Mesodermal cell (in vitro differentiated cells): Measurements from ENCODE around the gene AOPEP.

Experiments
- H3K27ac ChIP-seq: 2 replicates; pipeline ENCODE4 v1.7.0; 2013; ENCODE audit warnings: mild to moderate bottlenecking, low read depth, low read length, moderate library complexity; ENCODE audit not compliant: severe bottlenecking
- H3K36me3 ChIP-seq: 2 replicates; pipeline ENCODE4 v1.7.1; 2013; ENCODE audit warnings: mild to moderate bottlenecking, low read length, moderate library complexity; ENCODE audit not compliant: control insufficient read depth, insufficient read depth
- H3K4me1 ChIP-seq: one replicate; pipeline ENCODE4 v1.7.1; 2013; ENCODE audit warnings: mild to moderate bottlenecking, low read length; ENCODE audit not compliant: insufficient read depth, control insufficient read depth, poor library complexity, severe bottlenecking
- H3K4me3 ChIP-seq: 2 replicates; pipeline ENCODE4 v1.7.0; 2013; ENCODE audit warnings: low read length, control low read depth, mild to moderate bottlenecking; ENCODE audit not compliant: insufficient read depth, poor library complexity, severe bottlenecking; ENCODE audit errors: extremely low read depth
- H3K9me3 ChIP-seq: 2 replicates; pipeline ENCODE4 v1.7.1; 2013; ENCODE audit warnings: mild to moderate bottlenecking, low read length, moderate library complexity; ENCODE audit not compliant: control insufficient read depth
- WGBS, 2 experiments: methylation state at CpG; one replicate each; pipeline ENCODE4 v1.1.5; 2013; ENCODE audit warnings: missing lambda C conversion rate in 2 of 2; ENCODE audit not compliant: insufficient coverage in 2 of 2; 5-methylcytosine and 5-hydroxymethylcytosine counted together

The AOPEP gene

DNA sequence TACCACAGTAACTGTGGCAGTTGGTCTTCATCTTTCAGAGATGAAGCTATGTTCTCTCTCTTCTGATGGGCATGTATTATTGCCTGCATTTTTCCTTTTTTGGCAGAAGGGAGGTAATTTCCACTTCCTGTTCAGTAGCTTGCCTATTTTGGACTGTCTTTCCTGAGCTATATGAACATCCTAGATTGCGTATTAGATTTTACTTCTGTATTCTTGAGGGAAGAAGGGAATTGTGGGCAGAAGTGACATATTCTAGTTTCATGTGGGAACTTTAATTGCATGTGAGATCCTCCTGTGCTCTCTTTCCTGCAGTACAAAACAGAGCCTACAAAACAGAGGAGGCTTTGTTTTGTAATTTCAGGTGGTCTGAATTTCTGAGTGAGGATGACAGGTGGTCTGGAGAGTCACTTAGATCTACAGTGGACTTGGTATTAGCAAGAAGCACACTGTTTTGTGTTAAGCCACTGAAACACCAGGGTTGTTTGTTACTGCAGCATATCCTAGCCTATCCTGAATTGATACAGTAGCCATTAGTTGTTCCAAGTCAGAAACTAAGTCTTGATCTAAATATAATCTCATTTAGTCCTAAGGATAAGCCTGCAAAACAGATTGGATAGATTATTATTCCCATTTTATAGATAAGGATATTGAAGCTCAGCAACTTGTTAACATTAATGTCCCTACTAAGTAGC is 68.1 kb downstream of the AOPEP start:
- Histone ChIP-seq H3K4me3 (no peak overlapping the region), H3K27ac (no peak overlapping the region), H3K36me3 (peaks cover 35% of the 10 kb centered on the region), H3K9me3 (no peaks in the 10 kb centered on the region), H3K4me1 (peaks cover 11% of the 10 kb centered on the region)
- 80 to 100% methylated on average over 1 of the region's 1 CpG for WGBS, 2 experiments

DNA sequence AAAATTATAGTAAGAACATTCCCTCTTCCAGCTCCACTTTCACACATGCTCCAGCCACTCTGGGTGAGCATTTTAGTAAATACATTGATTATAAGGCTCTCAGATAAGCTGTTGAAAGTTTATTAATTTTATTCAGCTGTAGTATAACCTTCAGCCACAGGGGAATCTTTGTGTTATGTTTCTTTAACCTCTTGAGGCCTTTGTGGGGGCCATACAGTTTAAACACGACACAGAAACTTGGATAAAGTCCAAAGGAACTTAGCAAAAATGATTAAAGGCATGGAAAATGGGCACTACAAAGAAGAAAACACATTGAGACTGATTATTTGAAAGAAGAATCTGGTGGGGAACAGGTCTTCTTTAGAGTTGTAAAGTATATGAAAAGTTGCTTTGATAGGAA is 70.2 kb downstream of the AOPEP start:
- WGBS, 2 experiments: 86 to 100% methylated on average over 1 of the region's 1 CpG
- H3K27ac ChIP-seq: no peak overlapping the region
- H3K36me3 ChIP-seq: peaks cover 34% of the 10 kb centered on the region
- H3K4me3 ChIP-seq: no peak overlapping the region
- H3K9me3 ChIP-seq: no peaks in the 10 kb centered on the region
- H3K4me1 ChIP-seq: peaks cover 32% of the 10 kb centered on the region

GRCh38 chr9:94798201-94798600 is 71.7 kb downstream of the AOPEP start:
- Histone ChIP-seq H3K4me1 (peaks cover 37% of the 10 kb centered on the region), H3K9me3 (no peaks in the 10 kb centered on the region), H3K36me3 (peaks cover 33% of the 10 kb centered on the region), H3K27ac (no peak overlapping the region), H3K4me3 (no peak overlapping the region)
- WGBS, 2 experiments: 96 to 100% methylated on average over 1 to 3 of the region's 3 CpGs

DNA sequence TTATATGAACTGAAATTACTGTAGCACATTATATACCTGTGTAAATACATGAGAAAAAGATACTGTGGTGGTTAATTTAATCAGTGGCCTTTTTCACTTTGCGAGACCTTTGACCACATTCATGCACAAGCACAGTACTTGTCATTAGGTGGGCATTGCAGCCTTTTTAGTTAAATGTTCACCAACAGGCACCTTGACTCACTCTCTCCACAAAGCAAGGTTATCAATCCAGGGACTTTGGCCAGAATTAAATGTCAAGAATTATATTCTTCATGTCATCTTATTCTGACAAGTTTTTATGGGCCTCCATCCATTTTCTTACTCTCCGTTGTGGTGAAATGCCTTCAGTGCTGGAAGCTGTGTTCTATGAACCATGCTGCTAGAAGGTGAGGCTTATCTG is 72.2 kb downstream of the AOPEP start:
- WGBS, 2 experiments: 100% methylated on average over 2 of the region's 2 CpGs; no CpG with 5 or more reads in 1 of the 2 experiments
- Histone ChIP-seq H3K27ac (no peak overlapping the region), H3K4me1 (peaks cover 37% of the 10 kb centered on the region), H3K36me3 (peaks cover 28% of the 10 kb centered on the region), H3K9me3 (no peaks in the 10 kb centered on the region), H3K4me3 (no peak overlapping the region)

- peak overlapping the region; percentile 70 for H3K27ac ChIP-seq
- H3K4me3 ChIP-seq: no peak overlapping the region
Measured at GRCh38 chr9:94799578-94800264, 73.2 kb downstream of the AOPEP start.

GRCh38 chr9:94800424-94801117 is 74.1 kb downstream of the AOPEP start:
- Histone ChIP-seq H3K9me3 (no peaks in the 10 kb centered on the region), H3K27ac (peak overlapping the region; percentile 70), H3K4me3 (no peak overlapping the region), H3K36me3 (peaks cover 25% of the 10 kb centered on the region), H3K4me1 (peaks cover 46% of the 10 kb centered on the region)
- WGBS, 2 experiments: 92 to 96% methylated on average over 8 of the region's 8 CpGs

More at GRCh38 chr9:94799578-94800264, 73.2 kb downstream of the AOPEP start:
- WGBS, 2 experiments: 90 to 93% methylated on average over 4 to 6 of the region's 9 CpGs
- no peaks in the 10 kb centered on the region for H3K9me3 ChIP-seq
- peaks cover 24% of the 10 kb centered on the region for H3K36me3 ChIP-seq
- peaks cover 38% of the 10 kb centered on the region for H3K4me1 ChIP-seq

- H3K27ac ChIP-seq: no peak overlapping the region
- H3K9me3 ChIP-seq: no peaks in the 10 kb centered on the region
- WGBS, 2 experiments: no CpG with 5 or more reads among the region's 1 CpG
- peaks cover 52% of the 10 kb centered on the region for H3K4me1 ChIP-seq
- H3K36me3 ChIP-seq: peaks cover 21% of the 10 kb centered on the region
- no peak overlapping the region for H3K4me3 ChIP-seq
Measured at GRCh38 chr9:94801234-94801633, 74.7 kb downstream of the AOPEP start.

DNA sequence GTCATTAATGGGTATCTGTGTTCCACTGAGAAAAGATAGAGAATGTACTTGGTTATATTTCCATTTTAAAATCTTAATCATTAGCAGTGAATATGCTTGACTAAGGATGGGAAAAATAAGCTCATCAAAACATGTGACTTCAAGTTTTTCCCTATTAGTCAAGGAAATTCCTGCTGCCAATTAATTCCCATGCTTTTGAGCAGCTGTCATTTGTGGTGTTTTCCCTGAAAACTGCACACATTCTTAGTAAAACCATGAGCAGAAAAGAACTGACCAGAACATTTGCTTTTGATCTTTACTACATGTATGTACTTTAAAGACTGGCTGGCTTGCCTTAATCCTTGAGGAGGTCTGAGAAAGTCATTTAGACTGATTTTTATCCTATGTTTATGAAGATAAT is 75.2 kb downstream of the AOPEP start:
- Histone ChIP-seq H3K9me3 (no peaks in the 10 kb centered on the region), H3K36me3 (peaks cover 18% of the 10 kb centered on the region), H3K27ac (no peak overlapping the region), H3K4me1 (peaks cover 57% of the 10 kb centered on the region), H3K4me3 (no peak overlapping the region)

DNA sequence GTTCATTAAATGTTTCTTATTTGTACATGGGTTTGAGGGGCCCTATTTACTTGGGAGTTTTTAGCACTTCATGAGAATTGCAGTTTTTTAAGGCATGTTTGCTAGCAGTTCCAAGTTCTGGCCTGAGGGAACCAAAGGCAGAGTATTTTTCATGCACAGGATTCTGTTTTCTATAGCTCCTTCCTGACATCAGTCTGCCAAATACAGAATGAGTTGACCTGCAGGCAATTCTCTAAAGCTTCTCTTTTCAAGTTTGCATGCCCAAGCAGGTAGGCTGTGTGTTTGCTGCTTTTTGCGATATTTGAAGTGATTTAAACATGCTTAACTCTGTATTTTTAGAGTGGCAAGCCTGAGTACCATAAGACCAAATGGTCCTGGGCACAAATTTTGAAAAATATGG is 75.8 kb downstream of the AOPEP start:
- Histone ChIP-seq H3K4me1 (peaks cover 63% of the 10 kb centered on the region), H3K27ac (no peak overlapping the region)
- 80% methylated on average over 1 of the region's 1 CpG; no CpG with 5 or more reads in 1 of the 2 experiments for WGBS, 2 experiments

GRCh38 chr9:94802793-94803192 is 76.3 kb downstream of the AOPEP start:
- peaks cover 65% of the 10 kb centered on the region for H3K4me1 ChIP-seq
- WGBS, 2 experiments: 50 to 67% methylated on average over 1 to 2 of the region's 3 CpGs
- no peak overlapping the region for H3K4me3 ChIP-seq
- no peak overlapping the region for H3K27ac ChIP-seq
- H3K36me3 ChIP-seq: peaks cover 18% of the 10 kb centered on the region
- no peaks in the 10 kb centered on the region for H3K9me3 ChIP-seq

More for the DNA sequence above, 75.8 kb downstream of the AOPEP start:
- H3K36me3 ChIP-seq: peaks cover 13% of the 10 kb centered on the region
- no peak overlapping the region for H3K4me3 ChIP-seq
- no peaks in the 10 kb centered on the region for H3K9me3 ChIP-seq
